ENCODE results near the gene INTS15. TPM values are rescaled to one million over a fixed set of nuclear protein-coding genes. Genes with fewer than 3 reads are reported as not detected.

The INTS15 gene
- total and polyA plus RNA-seq, 2 experiments from 2014 or later = 7.0 to 27.0 TPM

GRCh38 chr7:6622134-6622710, 32.4 kb downstream of the INTS15 start (continued):
- TF ChIP-seq REST (IDR thresholded peaks at IDR 0.05; ENCODE audit: unreplicated experiment) = no peak
- no peak for TF ChIP-seq JUNB (IDR thresholded peaks at IDR 0.05; ENCODE audit: unreplicated experiment)
- no peak for TF ChIP-seq CTCF (conservative IDR thresholded peaks at IDR 0.05; ENCODE audit: low read depth in 2 of 2)
- no peak for TF ChIP-seq CREB1 (CRISPR knock-in tag; IDR thresholded peaks at IDR 0.05; ENCODE audit: low read depth)
- TF ChIP-seq EZH2 (IDR thresholded peaks at IDR 0.05; ENCODE audit: low read depth, unreplicated experiment) = no peak
- no peak for TF ChIP-seq ZNF114 (CRISPR knock-in tag; IDR thresholded peaks at IDR 0.05)
- TF ChIP-seq ETS1 (IDR thresholded peaks at IDR 0.05) = no peak
- TF ChIP-seq POLR2AphosphoS5 (IDR thresholded peaks at IDR 0.05; ENCODE audit: low read depth) = no peak

- no peak overlapping the region for H2AFZ ChIP-seq
- H3K4me3 Mint-ChIP-seq = no peak overlapping the region
- H3K4me3 ChIP-seq = no peak overlapping the region
- TF ChIP-seq, protein P1, sequence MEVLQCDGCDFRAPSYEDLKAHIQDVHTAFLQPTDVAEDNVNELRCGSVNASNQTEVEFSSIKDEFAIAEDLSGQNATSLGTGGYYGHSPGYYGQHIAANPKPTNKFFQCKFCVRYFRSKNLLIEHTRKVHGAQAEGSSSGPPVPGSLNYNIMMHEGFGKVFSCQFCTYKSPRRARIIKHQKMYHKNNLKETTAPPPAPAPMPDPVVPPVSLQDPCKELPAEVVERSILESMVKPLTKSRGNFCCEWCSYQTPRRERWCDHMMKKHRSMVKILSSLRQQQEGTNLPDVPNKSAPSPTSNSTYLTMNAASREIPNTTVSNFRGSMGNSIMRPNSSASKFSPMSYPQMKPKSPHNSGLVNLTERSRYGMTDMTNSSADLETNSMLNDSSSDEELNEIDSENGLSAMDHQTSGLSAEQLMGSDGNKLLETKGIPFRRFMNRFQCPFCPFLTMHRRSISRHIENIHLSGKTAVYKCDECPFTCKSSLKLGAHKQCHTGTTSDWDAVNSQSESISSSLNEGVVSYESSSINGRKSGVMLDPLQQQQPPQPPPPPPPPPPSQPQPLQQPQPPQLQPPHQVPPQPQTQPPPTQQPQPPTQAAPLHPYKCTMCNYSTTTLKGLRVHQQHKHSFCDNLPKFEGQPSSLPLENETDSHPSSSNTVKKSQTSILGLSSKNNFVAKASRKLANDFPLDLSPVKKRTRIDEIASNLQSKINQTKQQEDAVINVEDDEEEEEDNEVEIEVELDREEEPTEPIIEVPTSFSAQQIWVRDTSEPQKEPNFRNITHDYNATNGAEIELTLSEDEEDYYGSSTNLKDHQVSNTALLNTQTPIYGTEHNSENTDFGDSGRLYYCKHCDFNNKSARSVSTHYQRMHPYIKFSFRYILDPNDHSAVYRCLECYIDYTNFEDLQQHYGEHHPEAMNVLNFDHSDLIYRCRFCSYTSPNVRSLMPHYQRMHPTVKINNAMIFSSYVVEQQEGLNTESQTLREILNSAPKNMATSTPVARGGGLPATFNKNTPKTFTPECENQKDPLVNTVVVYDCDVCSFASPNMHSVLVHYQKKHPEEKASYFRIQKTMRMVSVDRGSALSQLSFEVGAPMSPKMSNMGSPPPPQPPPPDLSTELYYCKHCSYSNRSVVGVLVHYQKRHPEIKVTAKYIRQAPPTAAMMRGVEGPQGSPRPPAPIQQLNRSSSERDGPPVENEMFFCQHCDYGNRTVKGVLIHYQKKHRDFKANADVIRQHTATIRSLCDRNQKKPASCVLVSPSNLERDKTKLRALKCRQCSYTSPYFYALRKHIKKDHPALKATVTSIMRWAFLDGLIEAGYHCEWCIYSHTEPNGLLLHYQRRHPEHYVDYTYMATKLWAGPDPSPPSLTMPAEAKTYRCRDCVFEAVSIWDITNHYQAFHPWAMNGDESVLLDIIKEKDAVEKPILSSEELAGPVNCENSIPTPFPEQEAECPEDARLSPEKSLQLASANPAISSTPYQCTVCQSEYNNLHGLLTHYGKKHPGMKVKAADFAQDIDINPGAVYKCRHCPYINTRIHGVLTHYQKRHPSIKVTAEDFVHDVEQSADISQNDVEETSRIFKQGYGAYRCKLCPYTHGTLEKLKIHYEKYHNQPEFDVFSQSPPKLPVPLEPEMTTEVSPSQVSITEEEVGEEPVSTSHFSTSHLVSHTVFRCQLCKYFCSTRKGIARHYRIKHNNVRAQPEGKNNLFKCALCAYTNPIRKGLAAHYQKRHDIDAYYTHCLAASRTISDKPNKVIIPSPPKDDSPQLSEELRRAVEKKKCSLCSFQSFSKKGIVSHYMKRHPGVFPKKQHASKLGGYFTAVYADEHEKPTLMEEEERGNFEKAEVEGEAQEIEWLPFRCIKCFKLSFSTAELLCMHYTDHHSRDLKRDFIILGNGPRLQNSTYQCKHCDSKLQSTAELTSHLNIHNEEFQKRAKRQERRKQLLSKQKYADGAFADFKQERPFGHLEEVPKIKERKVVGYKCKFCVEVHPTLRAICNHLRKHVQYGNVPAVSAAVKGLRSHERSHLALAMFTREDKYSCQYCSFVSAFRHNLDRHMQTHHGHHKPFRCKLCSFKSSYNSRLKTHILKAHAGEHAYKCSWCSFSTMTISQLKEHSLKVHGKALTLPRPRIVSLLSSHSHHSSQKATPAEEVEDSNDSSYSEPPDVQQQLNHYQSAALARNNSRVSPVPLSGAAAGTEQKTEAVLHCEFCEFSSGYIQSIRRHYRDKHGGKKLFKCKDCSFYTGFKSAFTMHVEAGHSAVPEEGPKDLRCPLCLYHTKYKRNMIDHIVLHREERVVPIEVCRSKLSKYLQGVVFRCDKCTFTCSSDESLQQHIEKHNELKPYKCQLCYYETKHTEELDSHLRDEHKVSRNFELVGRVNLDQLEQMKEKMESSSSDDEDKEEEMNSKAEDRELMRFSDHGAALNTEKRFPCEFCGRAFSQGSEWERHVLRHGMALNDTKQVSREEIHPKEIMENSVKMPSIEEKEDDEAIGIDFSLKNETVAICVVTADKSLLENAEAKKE (CRISPR knock-in tag; IDR thresholded peaks at IDR 0.05) = no peak
- no peak for TF ChIP-seq CREB1 (CRISPR knock-in tag; IDR thresholded peaks at IDR 0.05; ENCODE audit: low read depth)
- no peak for TF ChIP-seq POLR2AphosphoS5 (IDR thresholded peaks at IDR 0.05; ENCODE audit: low read depth)
- TF ChIP-seq EZH2 (IDR thresholded peaks at IDR 0.05; ENCODE audit: low read depth, unreplicated experiment) = no peak
- no peak for TF ChIP-seq NANOG (IDR thresholded peaks at IDR 0.05; ENCODE audit: borderline replicate concordance)
- no peak for TF ChIP-seq EZH2phosphoT487 (IDR thresholded peaks at IDR 0.05; ENCODE audit: unreplicated experiment)
Measured at GRCh38 chr7:6623589-6624245, 33.9 kb downstream of the INTS15 start.

More at GRCh38 chr7:6623589-6624245, 33.9 kb downstream of the INTS15 start:
- Histone ChIP-seq H4K20me1 (replicated peaks; ENCODE audit: insufficient read depth) (no peaks in the 10 kb centered on the region), H3K9me2 (ENCODE audit: insufficient read depth) (no peaks in the 10 kb centered on the region), H3K79me2 (replicated peaks; ENCODE audit: insufficient read depth) (no peaks in the 10 kb centered on the region), H3K4me2 (no peak overlapping the region), H3K27me3 (ENCODE audit: insufficient read depth) (no peaks in the 10 kb centered on the region), H3F3A (replicated peaks; ENCODE audit: low read depth) (no peaks in the 10 kb centered on the region), H3K4me1 (ENCODE audit: insufficient read depth) (no peaks in the 10 kb centered on the region), H3K36me3 (ENCODE audit: insufficient read depth) (no peaks in the 10 kb centered on the region), H3K27ac (ENCODE audit: low read depth) (0 out of 2 replicates have a peak overlapping the region, but pooled peaks have one; percentile 63)
- H3K4me1 Mint-ChIP-seq = no peaks in the 10 kb centered on the region; the same call in 2 of the 3 replicates
- no peak for ATAC-seq
- peaks cover 5% of the 10 kb centered on the region; the same call in 1 of the 3 replicates for H3K9me3 Mint-ChIP-seq
- peaks cover 26% of the 10 kb centered on the region for H3K36me3 Mint-ChIP-seq (ENCODE audit: low read depth)
- peaks cover 10% of the 10 kb centered on the region for H3K27me3 Mint-ChIP-seq (ENCODE audit: insufficient read depth, low read depth, poor library complexity)
- no peak overlapping the region for H3K27ac Mint-ChIP-seq
- DNase-seq (ENCODE audit: low spot score) = no peak

All from GM23338 (cell line).